KMS-11 (cell line): ENCODE measurements around the gene SMAD2.

Experiments
- H2AFZ ChIP-seq: fragments of 200-600 bp; sonication (generic); 2 replicates; pipeline ENCODE4 v1.6.1; 2016; ENCODE audit warnings: antibody characterized with exemption, mixed run types, low read depth
- H3K27ac ChIP-seq: fragments of 200-600 bp; sonication (generic); 2 replicates; pipeline ENCODE4 v1.6.1; 2016; ENCODE audit warnings: mild to moderate bottlenecking, mixed run types
- H3K27me3 ChIP-seq: fragments of 200-600 bp; sonication (generic); 2 replicates; pipeline ENCODE4 v1.6.1; 2017; ENCODE audit warnings: mild to moderate bottlenecking, low read depth, mixed run types, moderate library complexity; ENCODE audit not compliant: insufficient read depth
- H3K36me3 ChIP-seq: fragments of 200-600 bp; sonication (generic); 2 replicates; pipeline ENCODE4 v1.6.1; 2017; ENCODE audit warnings: mild to moderate bottlenecking, mixed run types; ENCODE audit not compliant: insufficient read depth
- H3K4me1 ChIP-seq: fragments of 200-600 bp; sonication (generic); 2 replicates; pipeline ENCODE4 v1.6.1; 2016; ENCODE audit warnings: mild to moderate bottlenecking, low read depth, mixed run types; ENCODE audit not compliant: poor library complexity, severe bottlenecking
- H3K4me2 ChIP-seq: fragments of 200-600 bp; sonication (generic); 2 replicates; pipeline ENCODE4 v1.7.0; 2016; ENCODE audit warnings: mild to moderate bottlenecking, mixed run types
- H3K4me3 ChIP-seq: fragments of 200-600 bp; sonication (generic); IDR thresholded peaks from 2 replicates; pipeline ENCODE4 v1.6.1; 2017; ENCODE audit warnings: low read depth, low read length, mixed read lengths; ENCODE audit not compliant: insufficient read depth
- H3K79me2 ChIP-seq: fragments of 200-600 bp; sonication (generic); 2 replicates; pipeline ENCODE4 v1.6.1; 2016; ENCODE audit warnings: low read depth, mixed run types; ENCODE audit not compliant: insufficient read depth
- H3K9ac ChIP-seq: fragments of 200-600 bp; sonication (generic); 2 replicates; pipeline ENCODE4 v1.6.1; 2016; ENCODE audit warnings: mild to moderate bottlenecking, mixed run types
- H4K20me1 ChIP-seq: fragments of 200-600 bp; sonication (generic); 2 replicates; pipeline ENCODE4 v1.6.1; 2016; ENCODE audit warnings: mild to moderate bottlenecking, mixed run types; ENCODE audit not compliant: insufficient read depth
- TF ChIP-seq, protein P1 (sequence below): fragments of 200-600 bp; sonication (generic); conservative IDR thresholded peaks from 2 replicates; pipeline ENCODE4 v1.6.1; 2017; ENCODE audit warnings: low read depth, mild to moderate bottlenecking, antibody characterized with exemption, low read length, moderate library complexity, mixed read lengths

SMAD2 gene

DNA sequence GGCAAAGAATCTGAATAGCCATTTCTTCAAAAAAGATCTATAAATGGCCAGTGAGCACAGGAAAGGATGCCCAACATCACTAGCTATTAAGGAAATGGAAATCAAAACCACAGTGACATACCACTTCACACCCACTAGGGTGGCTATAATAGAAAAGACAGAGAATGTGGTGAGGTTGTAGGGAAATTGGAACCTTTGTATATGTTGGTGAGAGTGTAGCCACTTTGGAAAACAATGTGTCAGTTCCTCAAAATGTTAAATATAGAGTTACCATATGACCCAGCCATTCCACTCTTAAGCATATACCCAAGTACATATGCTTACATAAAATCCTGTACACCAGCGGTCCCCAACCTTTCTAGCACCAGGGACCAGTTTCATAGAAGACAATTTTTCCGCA is 152.8 kb downstream of the SMAD2 start:
- no peaks in the 10 kb centered on the region for H3K27me3 ChIP-seq
- H3K36me3 ChIP-seq: no peaks in the 10 kb centered on the region
- no peak overlapping the region for H2AFZ ChIP-seq
- H3K27ac ChIP-seq: no peak overlapping the region
- H3K4me3 ChIP-seq: no peak overlapping the region
- no peaks in the 10 kb centered on the region for H3K79me2 ChIP-seq
- H3K9ac ChIP-seq: no peak overlapping the region
- TF ChIP-seq, protein P1, sequence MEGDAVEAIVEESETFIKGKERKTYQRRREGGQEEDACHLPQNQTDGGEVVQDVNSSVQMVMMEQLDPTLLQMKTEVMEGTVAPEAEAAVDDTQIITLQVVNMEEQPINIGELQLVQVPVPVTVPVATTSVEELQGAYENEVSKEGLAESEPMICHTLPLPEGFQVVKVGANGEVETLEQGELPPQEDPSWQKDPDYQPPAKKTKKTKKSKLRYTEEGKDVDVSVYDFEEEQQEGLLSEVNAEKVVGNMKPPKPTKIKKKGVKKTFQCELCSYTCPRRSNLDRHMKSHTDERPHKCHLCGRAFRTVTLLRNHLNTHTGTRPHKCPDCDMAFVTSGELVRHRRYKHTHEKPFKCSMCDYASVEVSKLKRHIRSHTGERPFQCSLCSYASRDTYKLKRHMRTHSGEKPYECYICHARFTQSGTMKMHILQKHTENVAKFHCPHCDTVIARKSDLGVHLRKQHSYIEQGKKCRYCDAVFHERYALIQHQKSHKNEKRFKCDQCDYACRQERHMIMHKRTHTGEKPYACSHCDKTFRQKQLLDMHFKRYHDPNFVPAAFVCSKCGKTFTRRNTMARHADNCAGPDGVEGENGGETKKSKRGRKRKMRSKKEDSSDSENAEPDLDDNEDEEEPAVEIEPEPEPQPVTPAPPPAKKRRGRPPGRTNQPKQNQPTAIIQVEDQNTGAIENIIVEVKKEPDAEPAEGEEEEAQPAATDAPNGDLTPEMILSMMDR: 0 out of 2 replicates have a peak, but pooled peaks have one; percentile 17
- H3K4me2 ChIP-seq: no peak overlapping the region
- H4K20me1 ChIP-seq: no peaks in the 10 kb centered on the region
- peaks cover 3% of the 10 kb centered on the region for H3K4me1 ChIP-seq

DNA sequence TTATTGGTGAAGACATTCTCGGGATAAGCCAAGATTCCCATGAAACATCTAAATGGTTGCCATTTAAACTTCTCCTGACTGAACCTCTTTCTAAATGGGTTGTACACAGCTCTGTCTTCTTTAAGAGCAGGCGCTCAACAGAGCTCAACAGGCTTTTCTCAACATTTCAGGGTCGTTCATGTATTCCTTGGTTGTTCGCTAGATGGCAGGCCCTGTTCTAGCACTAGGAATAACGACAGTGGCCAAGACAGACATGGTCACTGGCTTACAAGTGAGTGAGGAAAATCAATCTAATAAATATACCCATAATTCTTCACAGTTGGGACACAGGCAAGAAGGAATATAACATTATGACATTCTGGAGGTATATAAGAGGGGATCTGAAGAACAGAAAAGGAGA is 154.5 kb downstream of the SMAD2 start:
- TF ChIP-seq, protein P1: no peak
- H3K4me1 ChIP-seq: peaks cover 17% of the 10 kb centered on the region
- no peaks in the 10 kb centered on the region for H4K20me1 ChIP-seq
- H3K36me3 ChIP-seq: no peaks in the 10 kb centered on the region
- no peak overlapping the region for H3K4me2 ChIP-seq
- H3K27ac ChIP-seq: no peak overlapping the region
- H3K9ac ChIP-seq: no peak overlapping the region
- H3K4me3 ChIP-seq: no peak overlapping the region
- no peaks in the 10 kb centered on the region for H3K27me3 ChIP-seq
- no peak overlapping the region for H2AFZ ChIP-seq
- no peaks in the 10 kb centered on the region for H3K79me2 ChIP-seq

GRCh38 chr18:47773931-47774330 is 156.5 kb downstream of the SMAD2 start:
- TF ChIP-seq, protein P1: no peak
- Histone ChIP-seq H2AFZ (no peak overlapping the region), H3K27ac (no peak overlapping the region), H4K20me1 (no peaks in the 10 kb centered on the region), H3K4me2 (no peak overlapping the region), H3K79me2 (no peaks in the 10 kb centered on the region), H3K4me1 (peaks cover 37% of the 10 kb centered on the region), H3K36me3 (no peaks in the 10 kb centered on the region), H3K27me3 (no peaks in the 10 kb centered on the region), H3K9ac (no peak overlapping the region), H3K4me3 (no peak overlapping the region)

- 0 out of 2 replicates have a peak overlapping the region, but pooled peaks have one; percentile 6 for H2AFZ ChIP-seq
- no peak overlapping the region for H3K4me3 ChIP-seq
- H3K4me1 ChIP-seq: peaks cover 51% of the 10 kb centered on the region
- TF ChIP-seq, protein P1: peak; percentile 85
- H3K27ac ChIP-seq: no peak overlapping the region
- no peaks in the 10 kb centered on the region for H4K20me1 ChIP-seq
- no peaks in the 10 kb centered on the region for H3K27me3 ChIP-seq
- no peaks in the 10 kb centered on the region for H3K36me3 ChIP-seq
- no peak overlapping the region for H3K9ac ChIP-seq
- no peaks in the 10 kb centered on the region for H3K79me2 ChIP-seq
- no peak overlapping the region for H3K4me2 ChIP-seq
Observed at GRCh38 chr18:47772374-47773248, 157.8 kb downstream of the SMAD2 start.
